Measurements from ENCODE around the gene HMG20A.
"Not testable (repeated sequence)": the region's sequence is repeated elsewhere in the genome, so short reads cannot be mapped to it uniquely, and the experiment has no call there.

Gene HMG20A

GRCh38 chr15:77406846-77407245 lies 13.8 kb upstream of the HMG20A start:
- no peak for DNase-seq (ENCODE audit: low read depth in 2 of 2)

DNA sequence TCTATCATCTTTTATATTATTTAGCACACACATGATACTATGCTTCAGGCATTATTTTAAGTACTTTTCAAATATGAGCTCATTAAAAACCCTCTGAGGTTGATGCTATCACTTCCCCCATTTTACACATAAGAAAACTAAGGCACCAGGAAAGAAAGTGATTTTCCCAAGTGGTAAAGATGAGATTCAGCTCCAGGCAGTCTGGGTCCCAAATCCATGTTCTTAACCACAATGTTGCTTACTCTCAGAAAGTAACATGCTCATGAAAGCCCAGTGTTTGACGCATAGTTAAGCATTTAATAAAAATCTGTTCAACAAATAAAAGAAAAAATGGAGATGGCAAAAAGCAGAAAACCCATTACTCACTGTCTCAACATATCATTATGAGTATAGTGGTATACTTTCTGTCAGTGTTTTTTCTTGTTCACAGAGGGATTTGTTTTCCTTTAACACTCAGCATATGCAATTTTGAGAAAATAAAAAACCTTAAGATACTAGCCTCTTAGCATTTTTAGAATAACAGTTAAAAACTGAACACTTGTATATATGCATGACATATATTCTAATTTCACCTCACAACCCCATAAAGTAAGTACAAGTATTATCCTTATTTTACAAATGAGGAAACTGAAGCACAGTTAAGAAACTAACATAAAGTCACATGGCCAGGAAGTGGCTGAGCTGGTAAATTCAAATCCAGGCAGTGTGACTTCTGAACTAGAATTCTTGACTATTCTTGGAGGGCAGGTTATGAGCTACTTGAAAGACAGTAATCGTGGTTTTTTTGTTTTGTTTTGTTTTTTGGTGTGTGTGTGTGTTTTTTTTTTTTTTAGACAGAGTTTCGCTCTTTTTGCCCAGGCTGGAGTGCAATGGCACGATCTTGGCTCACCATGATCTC lies 11.2 kb upstream of the HMG20A start:
- DNase-seq (ENCODE audit: low read depth in 2 of 2) = no peak

GRCh38 chr15:77410157-77410500 lies 10.6 kb upstream of the HMG20A start:
- not testable (repeated sequence) for DNase-seq (ENCODE audit: low read depth in 2 of 2)

DNA sequence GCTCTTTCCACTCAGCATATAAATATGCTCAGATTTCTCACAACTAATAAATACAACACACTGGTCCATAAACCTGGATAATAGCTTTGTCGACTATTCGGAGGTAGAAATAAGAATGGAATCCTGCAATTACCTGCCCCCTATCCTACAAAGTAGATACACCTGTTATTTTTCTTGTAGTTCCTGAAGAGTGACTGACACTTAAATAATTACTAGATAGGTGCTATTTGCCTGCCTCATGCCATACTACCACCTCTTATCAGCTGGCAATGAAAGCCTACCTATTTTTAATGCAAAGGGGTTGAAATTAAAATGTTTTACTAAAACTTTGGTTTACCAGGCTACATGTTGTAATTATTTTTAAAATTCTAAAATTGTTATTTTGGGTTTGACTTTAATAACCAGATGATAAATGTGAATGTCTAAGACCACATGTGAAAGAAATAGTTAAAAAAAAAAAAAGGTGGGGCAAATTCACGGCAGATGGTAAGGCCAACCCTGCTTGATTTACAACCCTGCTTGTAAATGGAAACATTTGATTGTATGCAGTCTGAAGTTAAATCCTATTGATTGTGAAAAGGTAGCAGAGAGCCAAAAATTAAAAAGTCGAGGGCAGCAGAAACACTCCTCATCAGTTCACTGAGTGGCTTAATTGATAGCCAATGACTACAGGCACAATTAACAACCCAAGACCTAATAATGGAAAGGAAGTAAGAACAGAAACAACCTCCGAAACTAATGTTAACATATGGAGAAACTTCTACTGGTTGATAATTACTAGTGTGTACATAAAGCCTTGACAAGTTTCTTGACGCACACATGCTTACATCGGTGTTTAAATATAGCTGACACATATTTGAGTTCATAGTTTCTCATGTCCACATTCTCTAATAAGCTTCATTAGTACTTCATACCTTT lies 9.7 kb upstream of the HMG20A start:
- no peak for DNase-seq (ENCODE audit: low read depth in 2 of 2)

DNA sequence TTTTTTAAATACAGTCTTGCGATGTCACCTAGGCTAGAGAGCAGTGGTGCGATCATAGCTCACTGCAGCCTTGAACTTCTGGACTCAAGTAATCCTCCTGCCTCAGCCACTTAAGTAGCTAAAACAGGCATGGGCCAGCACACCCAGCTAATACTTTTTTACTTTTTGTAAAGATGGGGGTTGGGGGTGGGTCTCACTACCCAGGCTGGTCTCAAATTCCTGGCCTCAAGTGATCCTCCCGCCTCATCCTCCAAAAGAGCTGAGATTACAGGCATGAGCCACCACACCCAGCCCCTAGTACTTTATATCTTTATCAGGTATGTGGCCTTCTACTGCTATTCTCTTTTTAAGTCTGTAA lies 9.1 kb upstream of the HMG20A start:
- DNase-seq (ENCODE audit: low read depth in 2 of 2) = no peak

GRCh38 chr15:77412972-77413698 lies 7.6 kb upstream of the HMG20A start:
- DNase-seq (ENCODE audit: low read depth in 2 of 2) = no peak

GRCh38 chr15:77413699-77414349 lies 6.9 kb upstream of the HMG20A start:
- no peak for DNase-seq (ENCODE audit: low read depth in 2 of 2)

DNA sequence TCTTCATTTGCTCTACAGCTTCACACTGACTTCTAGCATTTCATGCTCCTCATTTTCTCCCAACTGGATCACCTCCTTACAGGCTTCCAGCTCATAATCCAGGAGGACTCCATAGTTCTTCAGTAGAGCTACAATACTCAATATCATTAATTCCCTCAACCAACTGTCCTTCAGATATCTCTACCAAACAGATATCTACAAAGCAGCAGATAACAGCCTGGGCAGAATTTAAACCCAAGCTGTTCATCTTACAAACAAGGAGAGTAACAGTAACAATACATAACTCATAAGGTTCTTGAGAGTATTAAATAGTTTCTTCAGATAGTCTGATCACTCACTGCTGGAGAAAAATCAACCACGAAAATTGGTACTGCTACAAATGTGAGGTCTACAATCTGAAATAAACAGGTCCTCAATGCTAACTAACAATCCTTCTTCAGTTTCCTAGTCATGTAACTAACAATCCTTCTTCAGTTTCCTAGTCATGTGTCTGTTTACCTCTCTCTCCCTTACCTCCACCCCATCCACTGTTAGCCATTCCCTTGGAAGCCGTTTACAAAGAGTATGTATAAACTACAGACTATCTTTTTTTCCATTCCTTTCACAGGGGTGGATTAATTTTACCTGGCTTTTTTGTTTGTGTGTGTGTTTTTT lies 5.8 kb upstream of the HMG20A start:
- no peak for DNase-seq (ENCODE audit: low read depth in 2 of 2)

GRCh38 chr15:77415450-77416147 lies 5.1 kb upstream of the HMG20A start:
- DNase-seq (ENCODE audit: low read depth in 2 of 2) = no peak

DNA sequence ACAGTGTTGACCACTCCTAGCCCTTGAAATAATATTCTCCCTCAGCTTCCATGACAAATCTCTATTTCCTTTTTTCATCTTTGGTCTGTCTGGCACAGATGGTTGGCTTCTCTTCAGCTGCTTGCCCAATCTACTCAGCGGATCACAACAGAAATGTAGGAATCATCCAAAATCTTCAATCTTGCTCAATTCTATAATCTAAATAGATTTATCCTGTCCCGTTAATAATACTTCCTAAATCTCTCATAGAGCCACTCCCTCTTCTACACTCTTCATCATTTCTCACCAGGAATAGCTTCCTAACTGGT lies 4.6 kb upstream of the HMG20A start:
- no peak for DNase-seq (ENCODE audit: low read depth in 2 of 2)

DNA sequence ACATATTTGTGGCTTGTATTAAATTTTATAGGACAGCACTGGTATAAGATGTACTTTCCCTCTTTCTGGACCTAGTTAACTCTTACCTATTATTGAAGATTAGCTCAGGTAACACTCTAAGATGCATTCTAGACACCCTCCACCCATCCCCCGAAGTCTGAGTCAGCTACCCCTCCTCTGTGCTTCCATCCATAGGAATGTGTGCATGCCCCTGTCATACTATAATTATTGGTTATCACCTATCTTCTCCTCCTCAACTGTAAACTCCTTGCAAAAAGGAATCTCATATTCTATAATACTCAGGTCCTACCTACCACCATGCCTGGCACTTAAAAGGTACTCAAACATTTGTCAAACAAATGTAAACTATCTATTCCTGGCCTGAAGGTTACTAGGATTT lies 3.7 kb upstream of the HMG20A start:
- DNase-seq (ENCODE audit: low read depth in 2 of 2) = no peak

DNA sequence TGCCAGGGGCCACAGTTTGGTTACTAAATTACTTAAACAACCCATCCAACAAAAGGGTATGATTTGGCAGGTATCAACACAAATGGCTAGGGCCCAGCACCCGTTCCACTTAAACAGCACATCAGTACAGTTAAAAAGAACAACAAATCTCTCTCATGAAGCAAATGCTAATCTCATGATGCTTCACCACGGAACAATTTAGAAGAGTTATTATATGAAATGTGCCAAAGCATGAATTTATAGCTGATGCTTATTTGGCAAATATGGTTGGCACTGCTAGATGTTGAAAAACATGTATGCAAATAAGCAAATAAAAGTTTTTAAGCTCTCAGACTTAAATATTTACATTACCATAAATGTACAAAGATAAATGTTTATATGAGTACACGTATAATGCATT lies 3.1 kb upstream of the HMG20A start:
- DNase-seq (ENCODE audit: low read depth in 2 of 2) = no peak

DNA sequence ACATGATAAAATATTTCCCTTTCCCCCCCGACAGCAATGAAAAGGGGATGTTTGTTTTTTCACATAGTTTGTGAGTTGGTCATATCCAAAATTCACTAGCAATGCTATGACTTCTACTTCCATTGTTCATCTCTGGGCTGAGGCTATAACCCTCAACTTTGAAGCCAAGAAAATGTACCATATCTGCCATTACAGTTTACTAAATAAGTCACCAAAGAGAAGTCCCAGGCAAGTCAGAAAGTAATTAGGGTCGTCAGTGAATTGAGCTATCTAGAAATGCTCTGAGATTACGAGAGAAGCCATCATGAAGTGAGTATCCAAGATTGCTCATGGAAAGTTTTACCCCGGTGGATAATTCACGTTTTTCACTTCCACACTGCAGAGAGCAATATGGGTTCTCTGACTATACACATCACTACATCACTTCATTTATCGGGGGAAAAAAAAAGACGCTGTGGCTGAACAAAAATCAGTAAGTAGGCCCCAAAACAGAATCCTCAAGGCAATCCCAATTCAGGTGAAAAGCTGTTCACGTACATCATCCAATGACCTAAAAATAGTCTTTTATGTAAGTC lies 2.2 kb upstream of the HMG20A start:
- no peak for DNase-seq (ENCODE audit: low read depth in 2 of 2)

GRCh38 chr15:77418966-77419835 lies 1.5 kb upstream of the HMG20A start:
- DNase-seq (ENCODE audit: low read depth in 2 of 2) = peak; percentile 34 to 50

- peak; percentile 99 to 100 for DNase-seq (ENCODE audit: low read depth in 2 of 2)
Observed at GRCh38 chr15:77419836-77420609, 665 bp upstream of the HMG20A start, which contains the start of gene PEAK1. TSS of gene PEAK1 (minus strand) at chr15:77420104. CDS start at chr15:77181926, 238,178 bp downstream.

DNA sequence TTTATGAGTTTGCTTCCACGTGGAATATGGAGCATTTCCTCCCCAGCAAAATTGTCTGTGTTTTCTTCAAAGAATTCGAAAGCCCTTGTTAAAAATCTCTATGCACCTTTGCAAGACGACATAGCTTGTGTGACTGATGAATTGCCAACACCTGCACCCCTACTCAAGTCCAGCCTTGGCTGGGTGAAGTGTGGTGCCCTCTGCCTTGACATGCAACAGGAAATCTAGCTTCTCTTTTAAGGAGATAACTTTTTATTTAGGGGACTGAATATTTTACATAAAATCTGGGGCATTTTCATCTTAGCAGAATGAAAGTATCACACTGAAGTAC lies 647 bp downstream of the HMG20A start:
- no peak for DNase-seq (ENCODE audit: low read depth in 2 of 2)

DNA sequence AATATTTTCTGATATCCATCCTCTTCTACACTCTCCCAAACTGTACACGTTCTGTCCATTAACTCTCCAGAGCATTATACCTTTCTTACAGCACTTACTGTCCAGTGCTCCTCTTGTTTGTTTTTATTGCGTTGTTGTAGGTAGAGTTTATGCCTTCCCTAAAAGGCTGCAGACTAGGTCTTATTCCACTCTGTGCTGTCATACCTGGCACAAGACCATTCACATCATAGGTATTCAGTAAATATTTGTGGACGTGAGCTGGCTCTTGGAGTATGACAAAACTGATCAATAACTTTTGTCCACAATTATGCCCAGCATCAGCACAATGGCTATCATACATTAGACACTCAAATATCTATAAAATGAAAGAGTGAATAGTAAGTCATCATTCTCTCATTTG lies 4.4 kb downstream of the HMG20A start:
- no peak for DNase-seq (ENCODE audit: low read depth in 2 of 2)

DNA sequence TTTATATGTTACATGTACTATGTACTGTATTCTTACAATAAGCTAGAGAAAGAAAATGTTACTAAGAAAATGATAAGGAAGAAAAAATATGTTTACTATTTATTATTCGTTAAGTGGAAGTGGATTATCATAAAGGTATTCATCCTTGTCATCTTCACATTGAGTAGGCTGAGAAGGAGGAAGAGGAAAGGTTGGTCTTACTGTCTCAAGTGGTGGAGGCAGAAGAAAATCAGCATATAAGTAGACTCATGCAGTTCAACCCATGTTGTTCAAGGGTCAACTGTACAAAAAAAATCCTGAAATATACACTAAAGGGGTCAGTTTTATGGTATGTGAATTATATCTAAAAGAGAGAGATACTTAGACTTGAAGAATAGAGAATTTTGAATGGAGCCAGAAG lies 5.7 kb downstream of the HMG20A start:
- DNase-seq (ENCODE audit: low read depth in 2 of 2) = no peak

DNA sequence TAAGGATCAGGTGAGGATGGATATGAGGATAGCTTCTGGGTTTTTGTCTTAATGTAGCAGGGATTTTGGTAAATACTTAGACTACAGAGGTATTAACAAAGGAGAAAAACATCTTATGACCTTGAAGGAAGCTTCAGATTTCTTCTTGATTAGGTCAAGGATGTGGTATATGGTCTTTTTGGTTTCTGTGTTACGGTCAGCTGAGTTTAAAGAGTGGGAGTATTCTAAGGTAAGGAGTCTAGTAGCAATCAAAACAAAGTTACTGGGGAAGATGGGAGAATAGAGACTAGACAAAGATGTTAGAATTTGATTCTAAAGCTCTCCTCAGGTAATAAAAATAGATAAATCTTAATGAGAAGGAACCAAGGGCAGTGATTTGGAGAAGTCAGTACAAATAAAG lies 6.2 kb downstream of the HMG20A start:
- no peak for DNase-seq (ENCODE audit: low read depth in 2 of 2)
